T-cell (primary cell): ENCODE data around the gene RAB1B. TPM values are rescaled to one million over a fixed set of nuclear protein-coding genes. Genes with fewer than 3 reads are reported as not detected.

Experiments used
- ATAC-seq, 4 experiments: fragments of 200-7000 bp in 3 of 4; fragments of 150-1000 bp in 1 of 4; cut with Tn5 transposase; replicated peaks in 1 of 4; 1 replicate in 3 of 4; 2 replicates in 1 of 4; pipeline ENCODE4 v1.10.0; 2021; ENCODE audit warnings: moderate library complexity in 3 of 4, mild to moderate bottlenecking in 2 of 4, moderate number of reproducible peaks in 1 of 4
- CTCF ChIA-PET, 2 donors: fragments of 300-600 bp; sonication (Branson Sonifier 250); formaldehyde crosslinking; loops; one replicate each; lab custom pipeline; 2022; ENCODE audit warnings: antibody characterized with exemption in 2 of 2; lab: Charles Lee
- POLR2A ChIA-PET, 2 donors: fragments of 300-600 bp; sonication (Branson Sonifier 250); formaldehyde crosslinking; loops; one replicate each; lab custom pipeline; 2022; ENCODE audit warnings: antibody characterized with exemption in 2 of 2; lab: Charles Lee
- DNase-seq, 35 experiments: peaks; one replicate each; pipeline versions ENCODE4 v3.0.0 to v3.0.0-alpha.2; 2013 to 2023
- H3K27ac ChIP-seq: one replicate; pipeline ENCODE4 v1.5.1; 2013; ENCODE audit warnings: low read length
- H3K27me3 ChIP-seq, 2 experiments: replicated peaks in 1 of 2; 1 replicate in 1 of 2; 2 replicates in 1 of 2; pipeline versions ENCODE4 v1.6.1 to v1.7.0; 2013; ENCODE audit warnings: low read length in 1 of 2, mixed read lengths in 1 of 2; ENCODE audit not compliant: control insufficient read depth in 2 of 2, insufficient read depth in 2 of 2; ENCODE audit errors: extremely low read depth in 1 of 2
- H3K36me3 ChIP-seq, 2 donors: 1 replicate in 1 of 2; 2 replicates in 1 of 2; pipeline versions ENCODE4 v1.6.1 to v1.7.0; 2013; ENCODE audit warnings: low read length in 1 of 2; ENCODE audit not compliant: control insufficient read depth in 2 of 2, insufficient read depth in 1 of 2; ENCODE audit errors: extremely low read depth in 1 of 2
- H3K4me1 ChIP-seq, 2 experiments: 1 replicate in 1 of 2; 2 replicates in 1 of 2; pipeline versions ENCODE4 v1.6.1 to v1.7.0; 2013; ENCODE audit warnings: low read length in 2 of 2, mixed read lengths in 1 of 2; ENCODE audit not compliant: insufficient read depth in 2 of 2, control insufficient read depth in 1 of 2; ENCODE audit errors: extremely low read depth in 1 of 2
- H3K4me3 ChIP-seq, 2 donors: 1 replicate in 1 of 2; 2 replicates in 1 of 2; pipeline versions ENCODE4 v1.5.1 to v1.7.0; 2013; ENCODE audit warnings: mild to moderate bottlenecking in 2 of 2, low read length in 1 of 2, moderate library complexity in 1 of 2; ENCODE audit not compliant: control insufficient read depth in 1 of 2; ENCODE audit errors: extremely low read depth in 1 of 2
- H3K9me3 ChIP-seq: 2 replicates; pipeline ENCODE4 v1.7.0; 2013
- H3K27ac Mint-ChIP-seq, 2 donors: one replicate each; pipeline ENCODE4 v1.8.0; 2020 to 2021; ENCODE audit warnings: mild to moderate bottlenecking in 2 of 2, mixed read lengths in 2 of 2
- H3K27me3 Mint-ChIP-seq, 2 donors: one replicate each; pipeline ENCODE4 v1.8.0; 2021 to 2022; ENCODE audit warnings: mixed read lengths in 2 of 2
- H3K36me3 Mint-ChIP-seq: one replicate; pipeline ENCODE4 v1.8.0; 2021; ENCODE audit warnings: mixed read lengths
- H3K4me1 Mint-ChIP-seq, 3 donors: one replicate each; pipeline ENCODE4 v1.8.0; 2020 to 2022; ENCODE audit warnings: mixed read lengths in 3 of 3, mild to moderate bottlenecking in 1 of 3
- H3K4me3 Mint-ChIP-seq, 3 donors: one replicate each; pipeline ENCODE4 v1.8.0; 2020 to 2022; ENCODE audit warnings: mild to moderate bottlenecking in 3 of 3, mixed read lengths in 3 of 3, moderate library complexity in 3 of 3
- H3K9me3 Mint-ChIP-seq, 3 donors: one replicate each; pipeline ENCODE4 v1.8.0; 2020 to 2022; ENCODE audit warnings: mixed read lengths in 3 of 3
- WGBS: methylation state at CpG from one replicate; pipeline ENCODE4 v1.1.5; 2013; ENCODE audit warnings: missing lambda C conversion rate; ENCODE audit not compliant: insufficient coverage; 5-methylcytosine and 5-hydroxymethylcytosine counted together
- total RNA-seq, 35 experiments: library from RNA in 6 of 35; stranded (reverse) in 6 of 35; fragments of 120-200 nt in 1 of 35; gene quantifications; one replicate each; pipeline versions ENCODE4 v1.2.1 to v1.2.4 and lab custom pipeline; 2013 to 2026

RAB1B gene
- total RNA-seq, 5 donors from 2014 or later (not counting 1 experiment from before 2014, with no cell fraction given) = 60.7 to 98.8 (median 95.2) TPM

- peaks cover 4 to 51% of the 10 kb centered on the region in 2 experiments for H3K4me1 ChIP-seq
- H3K27ac Mint-ChIP-seq = peak overlapping the region in 1 of 2 donors; percentile 61
- peaks cover under 1 to 5% of the 10 kb centered on the region in 2 donors for H3K27me3 Mint-ChIP-seq
- no peak overlapping the region for H3K27ac ChIP-seq
- H3K9me3 Mint-ChIP-seq = no peaks in the 10 kb centered on the region
- DNase-seq = no peak
- H3K27me3 ChIP-seq = peaks cover 0 to 12% of the 10 kb centered on the region in 2 experiments
- WGBS = 73% methylated on average over 7 of the region's 10 CpGs
- no peaks in the 10 kb centered on the region for H3K9me3 ChIP-seq
- POLR2A ChIA-PET = interaction anchor here in 1 of 2 donors (0.6 kb wide), 1 partner anchor 359 kb away, joined by 4 read pairs; no protein-coding TSS in a partner anchor
- CTCF ChIA-PET = interaction anchor here in 1 of 2 donors (2.5 kb wide), 1 partner anchor 25 kb away, joined by 34 read pairs; no protein-coding TSS in a partner anchor
- peaks cover 37 to 50% (median 42%) of the 10 kb centered on the region in 3 donors for H3K4me1 Mint-ChIP-seq
- no peak overlapping the region for H3K4me3 ChIP-seq
- ATAC-seq = no peak
- no peaks in the 10 kb centered on the region for H3K36me3 Mint-ChIP-seq
- peaks cover 4 to 9% of the 10 kb centered on the region in 2 donors for H3K36me3 ChIP-seq
- peak overlapping the region; percentile 70 to 93 (median 84) for H3K4me3 Mint-ChIP-seq
Observed at GRCh38 chr11:66287211-66287888, 18.9 kb downstream of the RAB1B start.

- POLR2A ChIA-PET = interaction anchor here in 1 of 2 donors (0.6 to 1.4 kb wide), 4 partner anchors 20 to 360 kb away, joined by 3 to 8 read pairs (median 4); partner anchors contain the start of gene RAB1B
- no peak for DNase-seq
- Histone ChIP-seq H3K9me3 (no peaks in the 10 kb centered on the region), H3K4me1 (peaks cover 4 to 47% of the 10 kb centered on the region in 2 experiments), H3K4me3 (peak overlapping the region; percentile 74 to 80), H3K36me3 (peaks cover 4 to 9% of the 10 kb centered on the region in 2 donors), H3K27me3 (peaks cover 0 to 19% of the 10 kb centered on the region in 2 experiments), H3K27ac (peak overlapping the region; percentile 72)
- peak overlapping the region; percentile 79 to 84 for H3K27ac Mint-ChIP-seq
- CTCF ChIA-PET = interaction anchor here in 1 of 2 donors (1.2 to 2.5 kb wide), 3 partner anchors 15 to 66 kb away, joined by 3 to 34 read pairs (median 9); no protein-coding TSS in a partner anchor
- H3K4me3 Mint-ChIP-seq = peak overlapping the region; percentile 84 to 93 (median 89)
- peaks cover 7 to 12% of the 10 kb centered on the region in 2 donors for H3K27me3 Mint-ChIP-seq
- no peaks in the 10 kb centered on the region for H3K36me3 Mint-ChIP-seq
- no peaks in the 10 kb centered on the region for H3K9me3 Mint-ChIP-seq
- peaks cover 35 to 49% (median 39%) of the 10 kb centered on the region in 3 donors for H3K4me1 Mint-ChIP-seq
- ATAC-seq = no peak
- WGBS = 51% methylated on average over 19 of the region's 20 CpGs
Observed at GRCh38 chr11:66287889-66288670, 19.6 kb downstream of the RAB1B start.

GRCh38 chr11:66288671-66289547, 20.5 kb downstream of the RAB1B start, which contains the start of gene YIF1A:
Gene YIF1A, minus strand, starts transcription at chr11:66289143. Its CDS starts 158 bp downstream, at chr11:66288985.
- H3K27me3 Mint-ChIP-seq = peaks cover 12 to 19% of the 10 kb centered on the region in 2 donors
- H3K27me3 ChIP-seq = peaks cover 0 to 28% of the 10 kb centered on the region in 2 experiments
- ChIA-PET CTCF (interaction anchor here in 1 of 2 donors (0.6 to 2.5 kb wide), 9 partner anchors 16 to 1301 kb away, joined by 3 to 34 read pairs (median 3); partner anchors contain the start of genes MRPL11 and NPAS4), POLR2A (interaction anchor here (0.6 to 1.4 kb wide), 7 partner anchors 21 to 966 kb away, joined by 3 to 8 read pairs (median 4); partner anchors contain the start of genes CD248 (in 1 of the 2), RAB1B (in 1 of the 2) and RBM4B (in 1 of the 2))
- H3K9me3 Mint-ChIP-seq = no peaks in the 10 kb centered on the region
- WGBS = under 1% methylated on average over 81 of the region's 87 CpGs
- peak; percentile 91 to 96 (median 94) for ATAC-seq
- peak within 1 kb of the TSS; percentile 74 to 80 for H3K4me3 ChIP-seq
- peak within 1 kb of the TSS; percentile 72 for H3K27ac ChIP-seq
- no peaks in the 10 kb centered on the region for H3K9me3 ChIP-seq
- peak within 1 kb of the TSS; percentile 84 to 95 for H3K27ac Mint-ChIP-seq
- H3K36me3 ChIP-seq = peaks cover 4 to 9% of the 10 kb centered on the region in 2 donors
- peaks cover 4 to 43% of the 10 kb centered on the region in 2 experiments for H3K4me1 ChIP-seq
- peak within 1 kb of the TSS; percentile 84 to 93 (median 89) for H3K4me3 Mint-ChIP-seq
- DNase-seq = peak; percentile 90 to 99 (median 98)
- H3K36me3 Mint-ChIP-seq = no peaks in the 10 kb centered on the region
- H3K4me1 Mint-ChIP-seq = peaks cover 33 to 46% (median 37%) of the 10 kb centered on the region in 3 donors

GRCh38 chr11:66289548-66290329, 21.3 kb downstream of the RAB1B start:
- Histone ChIP-seq H3K27ac (peak overlapping the region; percentile 71), H3K4me1 (peaks cover 4 to 43% of the 10 kb centered on the region in 2 experiments), H3K9me3 (no peaks in the 10 kb centered on the region), H3K4me3 (peak overlapping the region; percentile 74 to 77), H3K36me3 (peaks cover 0 to 2% of the 10 kb centered on the region in 2 donors), H3K27me3 (peaks cover 0 to 30% of the 10 kb centered on the region in 2 experiments)
- Mint-ChIP-seq H3K9me3 (no peaks in the 10 kb centered on the region), H3K27ac (peak overlapping the region; percentile 79 to 95), H3K4me3 (peak overlapping the region; percentile 84 to 93 (median 89)), H3K36me3 (no peaks in the 10 kb centered on the region), H3K27me3 (peaks cover 12 to 19% of the 10 kb centered on the region in 2 donors), H3K4me1 (peaks cover 33 to 46% (median 37%) of the 10 kb centered on the region in 3 donors)
- DNase-seq = peak in 27 of 35 experiments; percentile 59 to 82 (median 72)
- ChIA-PET CTCF (interaction anchor here in 1 of 2 donors (0.6 to 2.5 kb wide), 9 partner anchors 17 to 1300 kb away, joined by 3 to 34 read pairs (median 3); partner anchors contain the start of genes MRPL11 and NPAS4), POLR2A (interaction anchor here (0.6 to 1.4 kb wide), 4 partner anchors 22 to 76 kb away, joined by 3 to 8 read pairs (median 4); partner anchors contain the start of genes CD248 (in 1 of the 2) and RAB1B (in 1 of the 2))
- ATAC-seq = peak; percentile 58 to 65 (median 62)
- 15% methylated on average over 25 of the region's 36 CpGs for WGBS

GRCh38 chr11:66290330-66290621, 21.8 kb downstream of the RAB1B start:
- ChIA-PET POLR2A (no interaction called here), CTCF (interaction anchor here in 1 of 2 donors (1.6 kb wide), 1 partner anchor 131 kb away, joined by 3 read pairs; the partner anchor contains the start of gene NPAS4)
- DNase-seq = no peak

More at GRCh38 chr11:66290330-66290621, 21.8 kb downstream of the RAB1B start:
- peaks cover 0 to 30% of the 10 kb centered on the region in 2 experiments for H3K27me3 ChIP-seq
- no peak overlapping the region for H3K4me3 ChIP-seq
- no peak for ATAC-seq
- Mint-ChIP-seq H3K4me3 (peak overlapping the region; percentile 84 to 93 (median 89)), H3K27me3 (peaks cover 12 to 19% of the 10 kb centered on the region in 2 donors), H3K4me1 (peaks cover 31 to 46% (median 37%) of the 10 kb centered on the region in 3 donors), H3K36me3 (no peaks in the 10 kb centered on the region), H3K27ac (peak overlapping the region; percentile 79 to 95), H3K9me3 (no peaks in the 10 kb centered on the region)
- no peaks in the 10 kb centered on the region for H3K9me3 ChIP-seq
- peaks cover 4 to 43% of the 10 kb centered on the region in 2 experiments for H3K4me1 ChIP-seq
- no peaks in the 10 kb centered on the region for H3K36me3 ChIP-seq
- 100% methylated on average over 1 of the region's 2 CpGs for WGBS
- no peak overlapping the region for H3K27ac ChIP-seq
